ENCODE data around the gene ZRANB1. TPM values are rescaled to one million over a fixed set of nuclear protein-coding genes. Genes with fewer than 3 reads are reported as not detected.

ZRANB1 gene
- total and polyA plus RNA-seq, 2 donors from 2014 or later, result 8.9 to 17.5 TPM

GRCh38 chr10:124918191-124918830, 23.6 kb upstream of the ZRANB1 start:
- no peak for TF ChIP-seq CTCF (IDR thresholded peaks at IDR 0.05; ENCODE audit: borderline replicate concordance, extremely low read depth, insufficient read depth)
- Histone ChIP-seq H3K27ac (ENCODE audit: low read depth in 2 of 2, low read length in 2 of 2) (peak overlapping the region; percentile 85 to 95), H3K4me3 (ENCODE audit: low read length in 3 of 3) (peak overlapping the region; percentile 66 to 94 (median 72)), H3K36me3 (ENCODE audit: control insufficient read depth in 2 of 3, insufficient read depth in 3 of 3, low read length in 3 of 3) (no peaks in the 10 kb centered on the region), H3K27me3 (ENCODE audit: control insufficient read depth, insufficient read depth, low read length) (no peaks in the 10 kb centered on the region), H3K9ac (ENCODE audit: low read length in 3 of 3) (peak overlapping the region; percentile 45 to 92 (median 75)), H3K4me1 (ENCODE audit: control insufficient read depth in 2 of 3, insufficient read depth in 2 of 3, low read depth in 1 of 3, low read length in 3 of 3) (peaks cover 0 to 5% (median 2%) of the 10 kb centered on the region in 3 donors), H3K9me3 (ENCODE audit: control insufficient read depth in 2 of 3, insufficient read depth in 1 of 3, low read length in 3 of 3) (no peaks in the 10 kb centered on the region)
- intact Hi-C loops (cut with DNase I), result no loop called here
- FAIRE-seq (no peak), DNase-seq (peak in 2 of 5 donors; percentile 9 to 12)

GRCh38 chr10:124918906-124919305, 23.0 kb upstream of the ZRANB1 start:
- Histone ChIP-seq H3K4me3 (ENCODE audit: low read length in 3 of 3) (peak overlapping the region in 2 of 3 donors; percentile 25 to 72), H3K36me3 (ENCODE audit: control insufficient read depth in 2 of 3, insufficient read depth in 3 of 3, low read length in 3 of 3) (no peaks in the 10 kb centered on the region), H3K27me3 (ENCODE audit: control insufficient read depth, insufficient read depth, low read length) (no peaks in the 10 kb centered on the region), H3K4me1 (ENCODE audit: control insufficient read depth in 2 of 3, insufficient read depth in 2 of 3, low read depth in 1 of 3, low read length in 3 of 3) (peaks cover 0 to 5% (median 2%) of the 10 kb centered on the region in 3 donors), H3K9ac (ENCODE audit: low read length in 3 of 3) (no peak overlapping the region), H3K9me3 (ENCODE audit: control insufficient read depth in 2 of 3, insufficient read depth in 1 of 3, low read length in 3 of 3) (no peaks in the 10 kb centered on the region), H3K27ac (ENCODE audit: low read depth in 2 of 2, low read length in 2 of 2) (no peak overlapping the region)
- no peak for TF ChIP-seq CTCF (IDR thresholded peaks at IDR 0.05; ENCODE audit: borderline replicate concordance, extremely low read depth, insufficient read depth)
- FAIRE-seq (no peak), DNase-seq (no peak)
- intact Hi-C loops (cut with DNase I), result no loop called here

GRCh38 chr10:124921261-124921660, 20.7 kb upstream of the ZRANB1 start:
- DNase-seq, result no peak
- H3K9me3 ChIP-seq (ENCODE audit: control insufficient read depth in 2 of 3, insufficient read depth in 1 of 3, low read length in 3 of 3), result no peaks in the 10 kb centered on the region
- peaks cover 0 to 5% (median 0%) of the 10 kb centered on the region in 3 donors for H3K4me1 ChIP-seq (ENCODE audit: control insufficient read depth in 2 of 3, insufficient read depth in 2 of 3, low read depth in 1 of 3, low read length in 3 of 3)
- H3K4me3 ChIP-seq (ENCODE audit: low read length in 3 of 3), result no peak overlapping the region
- FAIRE-seq, result no peak
- H3K27ac ChIP-seq (ENCODE audit: low read depth in 2 of 2, low read length in 2 of 2), result no peak overlapping the region
- no peaks in the 10 kb centered on the region for H3K27me3 ChIP-seq (ENCODE audit: control insufficient read depth, insufficient read depth, low read length)
- no peaks in the 10 kb centered on the region for H3K36me3 ChIP-seq (ENCODE audit: control insufficient read depth in 2 of 3, insufficient read depth in 3 of 3, low read length in 3 of 3)
- TF ChIP-seq CTCF (IDR thresholded peaks at IDR 0.05; ENCODE audit: borderline replicate concordance, extremely low read depth, insufficient read depth), result no peak
- no peak overlapping the region for H3K9ac ChIP-seq (ENCODE audit: low read length in 3 of 3)
- intact Hi-C loops (cut with DNase I), result no loop called here
